Measurements from ENCODE around the gene MRPL47.

MRPL47 gene

GRCh38 chr3:179622023-179622422 lies 17.6 kb upstream of the MRPL47 start:
- H3K27ac ChIP-seq (ENCODE audit: low read depth, low read length), result no peak overlapping the region
- H3K9ac ChIP-seq (ENCODE audit: low read depth, low read length), result no peak overlapping the region
- no peak overlapping the region for H3K4me3 ChIP-seq (ENCODE audit: low read length)
- H3K27me3 ChIP-seq (ENCODE audit: insufficient read depth, low read length), result no peaks in the 10 kb centered on the region
- H3K4me1 ChIP-seq (ENCODE audit: insufficient read depth, low read length), result no peaks in the 10 kb centered on the region
- H3K36me3 ChIP-seq (ENCODE audit: insufficient read depth, low read length), result peaks cover 71% of the 10 kb centered on the region
- no peaks in the 10 kb centered on the region for H3K9me3 ChIP-seq (ENCODE audit: insufficient read depth, low read depth, low read length)
- WGBS, result 94% methylated on average over 2 of the region's 2 CpGs

- H3K4me1 ChIP-seq (ENCODE audit: insufficient read depth, low read length), result no peaks in the 10 kb centered on the region
- H3K27me3 ChIP-seq (ENCODE audit: insufficient read depth, low read length), result no peaks in the 10 kb centered on the region
- H3K27ac ChIP-seq (ENCODE audit: low read depth, low read length), result no peak overlapping the region
- H3K4me3 ChIP-seq (ENCODE audit: low read length), result no peak overlapping the region
- peaks cover 39% of the 10 kb centered on the region for H3K36me3 ChIP-seq (ENCODE audit: insufficient read depth, low read length)
- no peak overlapping the region for H3K9ac ChIP-seq (ENCODE audit: low read depth, low read length)
- no peaks in the 10 kb centered on the region for H3K9me3 ChIP-seq (ENCODE audit: insufficient read depth, low read depth, low read length)
- WGBS, result 88% methylated on average over 4 of the region's 4 CpGs
Measured at GRCh38 chr3:179615458-179616173, 11.2 kb upstream of the MRPL47 start.

GRCh38 chr3:179613807-179614206 lies 9.4 kb upstream of the MRPL47 start:
- no peak overlapping the region for H3K4me3 ChIP-seq (ENCODE audit: low read length)
- no peaks in the 10 kb centered on the region for H3K27me3 ChIP-seq (ENCODE audit: insufficient read depth, low read length)
- H3K4me1 ChIP-seq (ENCODE audit: insufficient read depth, low read length), result no peaks in the 10 kb centered on the region
- H3K9me3 ChIP-seq (ENCODE audit: insufficient read depth, low read depth, low read length), result no peaks in the 10 kb centered on the region
- no peak overlapping the region for H3K27ac ChIP-seq (ENCODE audit: low read depth, low read length)
- peaks cover 36% of the 10 kb centered on the region for H3K36me3 ChIP-seq (ENCODE audit: insufficient read depth, low read length)
- 87% methylated on average over 2 of the region's 2 CpGs for whole genome bisulfite sequencing
- no peak overlapping the region for H3K9ac ChIP-seq (ENCODE audit: low read depth, low read length)

- WGBS, result 96% methylated on average over 4 of the region's 4 CpGs
- Histone ChIP-seq H3K27ac (ENCODE audit: low read depth, low read length) (no peak overlapping the region), H3K9ac (ENCODE audit: low read depth, low read length) (no peak overlapping the region), H3K4me1 (ENCODE audit: insufficient read depth, low read length) (no peaks in the 10 kb centered on the region), H3K36me3 (ENCODE audit: insufficient read depth, low read length) (peaks cover 10% of the 10 kb centered on the region), H3K4me3 (ENCODE audit: low read length) (no peak overlapping the region), H3K27me3 (ENCODE audit: insufficient read depth, low read length) (no peaks in the 10 kb centered on the region), H3K9me3 (ENCODE audit: insufficient read depth, low read depth, low read length) (no peaks in the 10 kb centered on the region)
Measured at GRCh38 chr3:179610066-179610465, 5.6 kb upstream of the MRPL47 start.

- 91% methylated on average over 5 of the region's 6 CpGs for WGBS
- Histone ChIP-seq H3K36me3 (ENCODE audit: insufficient read depth, low read length) (peaks cover 10% of the 10 kb centered on the region), H3K27me3 (ENCODE audit: insufficient read depth, low read length) (no peaks in the 10 kb centered on the region), H3K27ac (ENCODE audit: low read depth, low read length) (no peak overlapping the region), H3K9ac (ENCODE audit: low read depth, low read length) (no peak overlapping the region), H3K4me3 (ENCODE audit: low read length) (no peak overlapping the region), H3K4me1 (ENCODE audit: insufficient read depth, low read length) (no peaks in the 10 kb centered on the region), H3K9me3 (ENCODE audit: insufficient read depth, low read depth, low read length) (no peaks in the 10 kb centered on the region)
Measured at GRCh38 chr3:179608931-179609720, 4.7 kb upstream of the MRPL47 start.

- Histone ChIP-seq H3K27ac (ENCODE audit: low read depth, low read length) (no peak overlapping the region), H3K9ac (ENCODE audit: low read depth, low read length) (no peak overlapping the region), H3K9me3 (ENCODE audit: insufficient read depth, low read depth, low read length) (no peaks in the 10 kb centered on the region), H3K27me3 (ENCODE audit: insufficient read depth, low read length) (no peaks in the 10 kb centered on the region), H3K4me1 (ENCODE audit: insufficient read depth, low read length) (peaks cover 6% of the 10 kb centered on the region; the same call in 1 of the 2 replicates), H3K4me3 (ENCODE audit: low read length) (no peak overlapping the region), H3K36me3 (ENCODE audit: insufficient read depth, low read length) (peaks cover 25% of the 10 kb centered on the region)
- 89% methylated on average over 3 of the region's 4 CpGs for WGBS
Measured at GRCh38 chr3:179606534-179607085, 2.2 kb upstream of the MRPL47 start.

- H3K36me3 ChIP-seq (ENCODE audit: insufficient read depth, low read length), result peaks cover 50% of the 10 kb centered on the region
- H3K27me3 ChIP-seq (ENCODE audit: insufficient read depth, low read length), result no peaks in the 10 kb centered on the region
- no peaks in the 10 kb centered on the region for H3K9me3 ChIP-seq (ENCODE audit: insufficient read depth, low read depth, low read length)
- peak overlapping the region; percentile 89 for H3K27ac ChIP-seq (ENCODE audit: low read depth, low read length)
- peaks cover 6% of the 10 kb centered on the region; the same call in 1 of the 2 replicates for H3K4me1 ChIP-seq (ENCODE audit: insufficient read depth, low read length)
- peak overlapping the region; percentile 87 for H3K4me3 ChIP-seq (ENCODE audit: low read length)
- WGBS, result 3% methylated on average over 2 of the region's 3 CpGs
- H3K9ac ChIP-seq (ENCODE audit: low read depth, low read length), result peak overlapping the region; percentile 95
Measured at GRCh38 chr3:179603831-179604230, 607 bp downstream of the MRPL47 start.

- 86% methylated on average over 4 of the region's 4 CpGs for WGBS
- Histone ChIP-seq H3K9ac (ENCODE audit: low read depth, low read length) (peak overlapping the region; percentile 95), H3K27ac (ENCODE audit: low read depth, low read length) (no peak overlapping the region), H3K4me1 (ENCODE audit: insufficient read depth, low read length) (peaks cover 6% of the 10 kb centered on the region; the same call in 1 of the 2 replicates), H3K27me3 (ENCODE audit: insufficient read depth, low read length) (no peaks in the 10 kb centered on the region), H3K36me3 (ENCODE audit: insufficient read depth, low read length) (peaks cover 55% of the 10 kb centered on the region), H3K4me3 (ENCODE audit: low read length) (peak overlapping the region; percentile 87), H3K9me3 (ENCODE audit: insufficient read depth, low read depth, low read length) (no peaks in the 10 kb centered on the region)
Measured at GRCh38 chr3:179603321-179603720, 1.1 kb downstream of the MRPL47 start.

GRCh38 chr3:179599531-179599930 lies 4.9 kb downstream of the MRPL47 start:
- H3K9ac ChIP-seq (ENCODE audit: low read depth, low read length), result no peak overlapping the region
- H3K27me3 ChIP-seq (ENCODE audit: insufficient read depth, low read length), result no peaks in the 10 kb centered on the region
- H3K27ac ChIP-seq (ENCODE audit: low read depth, low read length), result no peak overlapping the region
- peaks cover 6% of the 10 kb centered on the region; the same call in 1 of the 2 replicates for H3K4me1 ChIP-seq (ENCODE audit: insufficient read depth, low read length)
- peaks cover 84% of the 10 kb centered on the region for H3K36me3 ChIP-seq (ENCODE audit: insufficient read depth, low read length)
- no peaks in the 10 kb centered on the region for H3K9me3 ChIP-seq (ENCODE audit: insufficient read depth, low read depth, low read length)
- WGBS, result 90% methylated on average over 4 of the region's 4 CpGs
- H3K4me3 ChIP-seq (ENCODE audit: low read length), result no peak overlapping the region

- no peaks in the 10 kb centered on the region for H3K27me3 ChIP-seq (ENCODE audit: insufficient read depth, low read length)
- WGBS, result 100% methylated on average over 1 of the region's 1 CpG
- H3K4me1 ChIP-seq (ENCODE audit: insufficient read depth, low read length), result no peaks in the 10 kb centered on the region
- no peak overlapping the region for H3K9ac ChIP-seq (ENCODE audit: low read depth, low read length)
- H3K9me3 ChIP-seq (ENCODE audit: insufficient read depth, low read depth, low read length), result no peaks in the 10 kb centered on the region
- peaks cover 97% of the 10 kb centered on the region for H3K36me3 ChIP-seq (ENCODE audit: insufficient read depth, low read length)
- no peak overlapping the region for H3K27ac ChIP-seq (ENCODE audit: low read depth, low read length)
- no peak overlapping the region for H3K4me3 ChIP-seq (ENCODE audit: low read length)
Measured at GRCh38 chr3:179591313-179591712, 13.1 kb downstream of the MRPL47 start.

- H3K27me3 ChIP-seq (ENCODE audit: insufficient read depth, low read length), result no peaks in the 10 kb centered on the region
- H3K4me3 ChIP-seq (ENCODE audit: low read length), result no peak overlapping the region
- no peaks in the 10 kb centered on the region for H3K4me1 ChIP-seq (ENCODE audit: insufficient read depth, low read length)
- WGBS, result 99% methylated on average over 2 of the region's 2 CpGs
- H3K9ac ChIP-seq (ENCODE audit: low read depth, low read length), result no peak overlapping the region
- H3K9me3 ChIP-seq (ENCODE audit: insufficient read depth, low read depth, low read length), result no peaks in the 10 kb centered on the region
- H3K36me3 ChIP-seq (ENCODE audit: insufficient read depth, low read length), result peaks cover 97% of the 10 kb centered on the region
- H3K27ac ChIP-seq (ENCODE audit: low read depth, low read length), result no peak overlapping the region
Measured at GRCh38 chr3:179590669-179591068, 13.8 kb downstream of the MRPL47 start.
